Hematopoietic multipotent progenitor cell treated with erythropoietin and hydrocortisone succinate and interleukin-3 and kit ligand, for 6 days (in vitro differentiated cells): ENCODE measurements around the gene DFFA.
"Not testable (repeated sequence)": the region's sequence is repeated elsewhere in the genome, so short reads cannot be mapped to it uniquely, and the experiment has no call there.

Experiments
- DNase-seq: peaks from one replicate; pipeline ENCODE4 v3.0.0-alpha.2; 2015

The DFFA gene

DNA sequence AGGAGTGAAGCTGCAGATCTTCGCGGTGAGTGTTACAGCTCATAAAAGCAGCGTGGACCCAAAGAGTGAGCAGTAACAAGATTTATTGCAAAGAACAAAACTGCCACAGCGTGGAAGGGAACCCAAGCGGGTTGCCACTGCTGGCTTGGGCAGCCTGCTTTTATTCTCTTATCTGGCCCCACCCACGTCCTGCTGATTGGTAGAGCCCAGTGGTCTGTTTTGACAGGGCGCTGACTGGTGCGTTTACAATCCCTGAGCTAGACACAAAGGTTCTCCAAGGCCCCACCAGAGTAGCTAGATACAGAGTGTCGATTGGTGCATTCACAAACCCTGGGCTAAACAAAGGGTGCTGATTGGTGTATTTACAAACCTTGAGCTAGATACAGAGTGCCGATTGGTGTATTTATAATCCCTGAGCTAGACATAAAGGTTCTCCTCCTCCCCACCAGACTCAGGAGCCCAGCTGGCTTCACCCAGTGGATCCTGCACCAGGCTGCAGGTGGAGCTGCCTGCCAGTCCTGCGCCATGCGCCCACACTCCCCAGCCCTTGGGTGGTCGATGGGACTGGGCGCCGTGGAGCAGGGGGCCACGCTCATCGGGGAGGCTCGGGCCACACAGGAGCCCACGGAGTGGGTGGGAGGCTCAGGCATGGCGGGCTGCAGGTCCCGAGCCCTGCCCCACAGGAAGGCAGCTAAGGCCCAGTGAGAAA lies 46.3 kb downstream of the DFFA start:
- DNase-seq: not testable (repeated sequence)

- DNase-seq: no peak
Measured at GRCh38 chr1:10424651-10425050, 47.7 kb downstream of the DFFA start.

GRCh38 chr1:10424034-10424433 lies 48.3 kb downstream of the DFFA start:
- no peak for DNase-seq

- no peak for DNase-seq
Measured at GRCh38 chr1:10421637-10422036, 50.7 kb downstream of the DFFA start.

DNA sequence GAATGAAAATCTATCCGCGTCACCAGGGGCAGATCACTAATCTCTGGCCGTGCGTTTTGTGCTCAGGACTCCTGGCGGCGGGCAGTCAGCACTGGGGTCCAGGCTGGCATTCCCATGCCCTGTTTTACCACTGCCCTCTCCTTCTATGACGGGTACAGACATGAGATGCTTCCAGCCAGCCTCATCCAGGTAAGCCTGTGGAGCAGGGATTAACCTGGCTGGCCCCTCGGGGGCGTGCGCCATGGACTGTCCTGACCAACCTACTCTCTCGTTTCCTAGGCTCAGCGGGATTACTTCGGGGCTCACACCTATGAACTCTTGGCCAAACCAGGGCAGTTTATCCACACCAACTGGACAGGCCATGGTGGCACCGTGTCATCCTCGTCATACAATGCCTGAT lies 53.0 kb downstream of the DFFA start:
- DNase-seq: no peak

DNA sequence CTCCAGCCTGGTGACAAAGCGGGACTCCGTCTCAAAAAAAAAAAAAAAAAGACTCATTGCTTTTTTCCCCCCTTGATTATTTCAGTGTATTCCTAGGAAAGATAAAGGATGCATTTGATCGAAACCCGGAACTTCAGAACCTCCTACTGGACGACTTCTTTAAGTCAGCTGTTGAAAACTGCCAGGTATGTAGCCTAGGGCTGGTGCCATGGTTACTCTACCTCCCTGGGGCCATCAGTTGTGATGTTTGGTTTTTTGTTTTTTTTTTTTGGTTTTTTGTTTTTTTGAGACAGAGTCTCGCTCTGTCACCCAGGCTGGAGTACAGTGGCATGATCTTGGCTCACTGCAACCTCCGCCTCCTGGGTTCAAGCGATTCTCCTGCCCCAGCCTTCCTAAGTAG lies 53.6 kb downstream of the DFFA start:
- not testable (repeated sequence) for DNase-seq

GRCh38 chr1:10415967-10416366 lies 56.4 kb downstream of the DFFA start:
- not testable (repeated sequence) for DNase-seq

DNA sequence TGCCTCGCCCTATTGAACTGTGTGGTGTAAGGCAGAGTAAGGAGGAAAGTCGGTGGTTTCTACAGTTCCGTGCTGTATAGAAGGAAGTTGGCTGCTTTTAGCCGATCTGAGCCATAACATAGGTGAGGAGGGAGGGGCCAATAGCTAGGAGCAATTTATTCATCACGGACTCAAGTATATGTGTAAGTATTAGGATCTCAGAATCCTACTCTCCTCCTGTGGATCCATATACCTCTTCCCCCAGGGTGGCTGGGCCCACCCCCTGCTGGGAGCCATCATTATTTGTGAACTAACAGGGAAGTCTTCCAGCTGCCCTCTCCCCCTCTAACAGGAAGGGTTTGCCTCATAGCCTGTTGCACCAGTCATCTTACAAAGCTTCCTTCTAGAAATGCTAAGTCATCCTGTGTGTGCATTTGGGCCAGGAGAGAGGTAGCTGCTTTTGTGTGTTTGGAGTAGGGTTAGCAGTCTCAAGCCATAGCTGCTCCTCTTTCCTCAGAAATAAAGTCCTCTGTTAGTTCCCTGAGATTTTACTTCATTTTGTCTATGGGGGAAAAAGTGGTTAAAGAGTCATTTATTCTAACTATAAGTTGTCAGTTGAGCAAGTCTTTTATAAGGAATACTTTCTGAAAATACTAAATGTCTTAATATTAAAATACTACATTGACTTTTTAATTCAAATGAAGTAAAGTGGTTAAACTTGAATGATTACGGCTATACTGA lies 57.0 kb downstream of the DFFA start:
- peak; percentile 92 for DNase-seq

GRCh38 chr1:10407201-10407600 lies 65.1 kb downstream of the DFFA start:
- DNase-seq: no peak
